ENCODE measurements around the gene IL3RA.
"Not testable (repeated sequence)": the region's sequence is repeated elsewhere in the genome, so short reads cannot be mapped to it uniquely, and the experiment has no call there.

IL3RA gene

DNA sequence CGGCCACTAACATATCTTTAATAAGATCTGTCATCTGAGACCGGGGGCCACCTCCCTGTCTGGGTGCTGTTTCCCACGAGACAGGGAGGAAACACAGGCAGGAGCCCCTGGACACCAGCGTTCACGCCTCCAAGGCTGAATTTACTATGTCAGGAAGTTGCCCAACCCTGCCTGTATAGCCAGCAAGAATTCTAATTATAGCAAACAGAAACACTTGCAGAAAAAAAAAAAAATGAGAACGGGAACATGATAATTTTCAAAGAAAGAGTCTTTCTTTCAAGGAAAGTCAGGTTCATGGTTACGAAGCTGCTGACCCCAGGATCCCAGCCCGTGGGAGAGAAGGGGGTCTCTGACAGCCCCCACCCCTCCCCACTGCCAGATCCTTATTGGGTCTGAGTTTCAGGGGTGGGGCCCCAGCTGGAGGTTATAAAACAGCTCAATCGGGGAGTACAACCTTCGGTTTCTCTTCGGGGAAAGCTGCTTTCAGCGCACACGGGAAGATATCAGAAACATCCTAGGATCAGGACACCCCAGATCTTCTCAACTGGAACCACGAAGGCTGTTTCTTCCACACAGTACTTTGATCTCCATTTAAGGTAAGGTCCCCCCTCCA is at the start of gene IL3RA:
TSS of gene IL3RA (plus strand) at position 455 of the 613 bp plus-strand sequence. CDS start 4,981 bp downstream, outside the sequence.
- no peak for DNase-seq (ENCODE audit: low read depth in 2 of 2)

DNA sequence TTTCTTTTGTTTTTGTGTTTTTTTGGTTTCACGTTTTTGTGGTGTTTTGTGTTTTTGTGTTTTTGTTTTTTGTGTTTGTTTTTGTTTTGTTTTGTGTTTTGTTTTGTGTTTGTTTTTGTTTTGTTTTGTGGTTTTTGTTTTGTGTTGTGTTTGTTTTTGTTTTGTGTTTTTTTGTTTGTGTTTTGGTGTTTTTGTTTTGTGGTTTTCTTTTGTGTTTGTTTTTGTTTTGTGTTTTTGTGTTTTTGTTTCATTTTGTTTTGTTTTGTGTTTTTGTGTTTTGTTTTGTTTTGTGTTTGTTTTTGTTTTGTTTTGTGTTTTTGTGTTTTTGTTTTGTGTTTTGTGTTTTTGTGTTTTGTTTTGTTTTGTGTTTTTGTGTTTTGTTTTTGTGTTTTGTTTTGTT is 47.0 kb upstream of the IL3RA start:
- no peak for DNase-seq (ENCODE audit: low read depth in 2 of 2)

DNA sequence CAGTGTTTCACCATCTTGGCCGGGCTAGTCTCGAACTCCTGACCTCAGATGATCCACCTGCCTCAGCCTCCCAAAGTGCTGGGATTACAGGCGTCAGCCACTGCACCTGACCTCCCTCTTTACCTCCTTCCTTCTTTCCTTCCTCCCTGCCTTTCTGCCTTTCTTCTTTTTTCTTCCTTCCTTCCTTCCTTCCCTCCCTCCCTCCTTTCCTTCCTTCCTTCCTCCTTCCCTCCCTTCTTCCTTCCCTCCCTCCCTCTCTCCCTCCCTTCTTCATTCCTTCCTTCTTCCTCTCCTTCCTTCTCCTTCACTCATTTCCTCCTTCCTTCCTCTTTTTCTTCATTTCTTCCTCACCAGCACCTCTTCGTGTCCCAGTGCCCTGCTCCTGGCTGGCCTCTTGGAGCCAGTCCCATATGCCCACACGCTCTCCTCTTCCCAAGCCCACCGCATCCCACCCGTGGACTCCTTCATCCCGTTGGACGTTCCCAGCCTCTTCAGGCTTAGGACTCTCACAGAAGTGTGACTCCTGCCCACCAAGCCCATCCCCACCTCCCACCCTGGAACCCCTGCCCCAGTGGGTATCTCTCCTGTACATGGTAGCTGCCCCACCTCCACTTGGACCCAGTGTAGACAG is 45.4 kb upstream of the IL3RA start:
- DNase-seq (ENCODE audit: low read depth in 2 of 2): no peak

DNA sequence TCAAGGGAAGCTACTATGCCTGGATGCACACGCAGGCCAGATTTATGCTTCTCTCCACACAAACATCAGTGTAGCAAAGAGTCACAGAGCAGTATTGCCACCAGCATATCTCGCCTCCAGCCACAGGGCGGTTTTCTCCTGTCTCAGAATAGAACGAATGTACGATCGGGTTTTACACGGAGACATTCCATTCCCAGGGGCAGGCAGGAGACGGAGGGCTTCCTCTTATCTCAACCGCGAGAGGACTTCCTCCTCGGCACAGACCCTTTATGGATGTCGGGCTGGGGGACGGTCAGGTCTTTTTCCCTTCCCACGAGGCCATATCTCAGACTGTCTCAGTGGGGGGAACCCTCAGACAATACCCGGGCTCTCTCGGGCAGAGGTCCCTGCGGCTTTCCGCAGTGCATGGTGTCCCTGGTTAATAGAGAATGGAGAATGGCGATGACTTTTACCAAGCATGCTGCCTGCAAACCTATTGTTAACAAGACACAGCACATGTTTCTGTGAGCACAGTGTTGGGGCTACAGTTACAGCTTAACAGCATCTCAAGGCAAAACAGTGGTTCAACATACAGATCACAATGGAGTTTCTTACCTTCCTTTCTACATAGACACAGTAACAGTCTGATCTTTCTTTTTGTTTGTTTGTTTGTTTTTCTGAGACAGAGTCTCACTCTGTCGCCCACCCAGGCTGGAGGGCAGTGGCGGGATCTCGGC is 43.9 kb upstream of the IL3RA start:
- DNase-seq (ENCODE audit: low read depth in 2 of 2): no peak

DNA sequence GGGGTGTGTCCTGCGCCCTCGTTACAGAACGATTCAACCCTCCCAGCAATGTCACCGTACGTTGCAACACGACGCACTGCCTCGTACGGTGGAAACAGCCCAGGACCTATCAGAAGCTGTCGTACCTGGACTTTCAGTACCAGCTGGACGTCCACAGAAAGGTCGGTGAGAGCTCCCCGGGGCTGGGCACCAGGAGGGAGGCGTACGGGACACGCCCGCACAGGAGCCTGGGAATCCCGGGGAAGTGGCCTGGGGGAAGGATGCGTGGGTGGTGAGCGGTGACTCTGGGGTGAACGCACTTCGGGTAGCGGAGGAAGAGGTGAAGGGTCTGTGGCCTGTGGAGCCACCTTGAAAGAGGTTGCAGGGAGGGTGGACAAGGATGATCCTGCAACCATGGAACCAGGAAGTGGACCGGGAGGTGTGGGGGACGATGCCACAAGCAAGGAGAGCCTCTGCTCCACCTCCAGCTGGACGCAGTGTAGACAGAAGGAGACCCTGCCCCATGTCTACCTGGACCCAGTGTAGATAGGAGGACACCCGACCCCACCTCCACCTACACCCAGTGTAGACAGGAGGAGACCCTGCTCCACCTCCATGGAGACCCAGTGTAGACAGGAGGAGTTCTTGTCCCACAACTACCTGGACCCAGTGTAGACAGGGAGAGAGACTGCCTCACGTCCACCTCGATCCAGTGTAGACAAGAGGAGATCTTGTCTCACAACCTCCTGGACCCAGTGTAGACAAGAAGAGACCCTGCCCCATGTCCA is 42.1 kb upstream of the IL3RA start:
- no peak for DNase-seq (ENCODE audit: low read depth in 2 of 2)

DNA sequence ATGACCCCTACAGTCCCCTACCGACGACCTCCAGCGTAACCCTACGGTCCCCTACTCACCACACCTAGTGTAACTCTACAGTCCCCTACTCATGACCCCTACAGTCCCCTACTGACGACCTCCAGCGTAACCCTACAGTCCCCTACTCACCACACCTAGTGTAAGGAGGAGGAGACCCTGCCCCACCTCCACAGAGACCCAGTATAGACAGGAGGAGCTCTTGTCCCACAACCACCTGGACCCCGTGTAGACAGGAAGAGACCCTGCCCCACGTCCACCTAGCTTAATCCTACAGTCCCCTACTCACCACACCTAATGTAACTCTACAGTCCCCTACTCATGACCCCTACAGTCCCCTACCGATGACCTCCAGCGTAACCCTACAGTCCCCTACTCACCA is 41.0 kb upstream of the IL3RA start:
- no peak for DNase-seq (ENCODE audit: low read depth in 2 of 2)

DNA sequence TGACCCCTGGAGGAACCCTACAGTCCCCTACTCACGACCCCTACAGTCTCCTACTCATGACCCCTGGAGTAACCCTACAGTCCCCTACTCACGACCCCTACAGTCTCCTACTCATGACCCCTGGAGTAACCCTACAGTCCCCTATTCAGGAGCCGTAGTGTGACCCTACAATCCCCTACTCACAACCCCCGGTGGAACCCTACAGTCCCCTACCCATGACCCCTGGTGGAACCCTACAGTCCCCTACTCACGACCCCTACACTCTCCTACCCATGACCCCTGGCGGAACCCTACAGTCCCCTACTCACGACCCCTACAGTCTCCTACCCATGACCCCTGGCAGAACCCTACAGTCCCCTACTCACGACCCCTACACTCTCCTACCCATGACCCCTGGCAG is 39.0 kb upstream of the IL3RA start:
- DNase-seq (ENCODE audit: low read depth in 2 of 2): not testable (repeated sequence)

DNA sequence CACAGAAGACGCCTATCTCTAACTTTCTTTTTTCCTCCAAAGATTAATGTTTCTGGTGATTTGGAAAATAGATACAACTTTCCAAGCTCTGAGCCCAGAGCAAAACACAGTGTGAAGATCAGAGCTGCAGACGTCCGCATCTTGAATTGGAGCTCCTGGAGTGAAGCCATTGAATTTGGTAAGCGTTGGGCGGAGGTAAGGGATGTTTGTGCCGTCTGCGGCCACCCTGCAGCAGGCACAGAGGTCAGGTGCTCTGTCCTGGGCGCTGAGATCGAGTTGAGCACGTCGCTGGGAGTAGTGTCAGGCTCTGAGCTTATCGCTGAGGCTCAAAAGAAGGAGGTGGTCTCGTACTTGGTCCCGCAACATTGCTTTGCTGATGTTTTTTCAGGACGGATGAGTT is 36.1 kb upstream of the IL3RA start:
- DNase-seq (ENCODE audit: low read depth in 2 of 2): no peak

DNA sequence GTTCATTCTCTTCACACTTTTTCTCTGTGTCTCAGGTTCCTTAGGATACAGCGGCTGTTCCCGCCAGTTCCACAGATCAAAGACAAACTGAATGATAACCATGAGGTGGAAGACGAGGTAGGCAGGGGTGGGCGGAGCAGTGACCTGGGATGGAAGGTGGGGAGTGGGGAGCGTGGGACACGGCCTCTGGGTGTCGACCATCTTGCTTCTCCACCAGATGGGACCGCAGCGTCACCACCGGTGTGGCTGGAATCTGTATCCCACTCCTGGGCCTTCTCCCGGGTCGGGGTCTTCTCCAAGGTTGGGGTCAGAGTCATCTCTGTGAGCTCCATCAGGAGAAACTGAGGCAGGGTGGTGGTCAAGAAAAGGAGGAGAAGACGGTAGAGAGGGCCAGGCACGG is 31.2 kb upstream of the IL3RA start:
- no peak for DNase-seq (ENCODE audit: low read depth in 2 of 2)

DNA sequence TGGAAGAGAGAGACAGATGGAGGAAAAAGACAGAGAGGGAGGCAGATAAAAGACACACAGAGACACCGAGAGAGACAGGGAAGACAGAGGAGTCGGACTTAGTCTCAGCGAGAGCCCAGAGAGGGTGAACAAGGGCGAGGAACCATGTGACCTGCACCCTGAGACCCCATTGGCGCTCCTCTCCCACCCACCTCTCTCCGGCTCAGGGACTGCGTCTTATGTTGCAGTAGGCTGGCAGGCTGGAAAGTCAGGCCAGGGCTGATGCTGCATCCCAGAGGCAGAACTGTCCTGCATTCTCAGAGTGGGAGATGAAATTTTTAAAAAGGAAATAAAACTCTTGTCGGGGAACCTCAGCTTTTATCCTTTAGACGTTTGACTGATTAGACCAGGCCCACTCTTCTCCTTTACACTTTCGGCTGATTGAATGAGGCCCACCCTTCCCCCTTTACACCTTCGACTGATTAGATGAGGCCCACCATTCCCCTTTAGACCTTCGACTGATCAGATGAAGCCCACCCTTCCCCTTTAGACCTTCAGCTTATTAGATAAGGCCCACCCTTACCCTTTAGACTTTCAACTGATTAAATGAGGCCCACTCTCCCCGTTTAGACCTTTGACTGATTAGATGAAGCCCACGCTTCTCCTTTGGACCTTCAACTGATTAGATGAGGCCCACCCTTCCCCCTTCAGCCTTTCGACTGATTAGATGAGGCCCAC is 29.5 kb upstream of the IL3RA start:
- DNase-seq (ENCODE audit: low read depth in 2 of 2): no peak

DNA sequence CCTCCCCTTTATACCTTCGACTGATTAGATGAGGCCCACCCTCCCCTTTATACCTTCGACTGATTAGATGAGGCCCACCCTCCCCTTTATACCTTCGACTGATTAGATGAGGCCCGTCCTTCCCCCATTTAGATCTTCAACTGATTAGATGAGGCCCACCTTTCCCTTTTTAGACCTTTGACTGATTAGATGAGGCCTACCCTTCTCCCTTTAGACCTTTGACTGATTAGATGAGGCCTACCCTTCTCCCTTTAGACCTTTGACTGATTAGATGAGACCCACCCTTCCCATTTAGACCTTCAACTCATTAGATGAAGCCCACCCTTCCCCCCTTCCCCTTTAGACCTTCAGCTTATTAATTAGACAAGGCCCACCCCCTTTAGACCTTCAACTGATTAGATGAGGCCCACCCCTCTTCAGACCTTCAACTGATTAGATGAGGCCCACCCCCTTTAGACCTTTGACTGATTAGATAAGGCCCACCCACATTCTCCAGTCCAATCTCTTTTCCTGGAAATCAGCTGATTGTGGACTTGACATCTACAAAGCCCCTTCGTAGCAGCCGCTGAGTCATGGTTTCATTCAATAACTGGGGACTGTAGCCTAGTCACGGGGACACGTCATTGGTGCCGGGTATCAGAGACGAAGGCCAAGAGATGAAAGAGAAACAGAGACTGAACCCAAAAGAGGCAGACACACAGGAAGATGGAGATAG is 28.8 kb upstream of the IL3RA start:
- no peak for DNase-seq (ENCODE audit: low read depth in 2 of 2)

DNA sequence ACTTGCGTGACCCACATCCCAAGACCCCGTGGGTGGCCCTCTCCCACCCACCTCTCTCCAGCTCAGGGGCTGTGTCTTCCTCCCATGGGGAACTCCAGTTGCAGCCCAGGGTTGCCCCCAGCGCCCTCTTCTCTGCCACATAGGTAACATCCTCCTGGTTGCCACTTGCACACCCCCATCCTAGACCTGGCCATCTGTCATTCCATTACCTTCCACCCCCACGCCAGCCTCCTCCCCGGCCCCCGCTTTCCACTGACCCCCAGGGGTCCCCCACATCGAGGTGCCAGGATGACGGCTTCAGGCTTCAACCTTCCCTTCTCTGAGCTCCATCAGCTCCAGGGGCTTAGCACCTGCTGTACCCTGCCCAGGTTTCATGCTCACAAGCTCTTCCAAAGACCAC is 28.1 kb upstream of the IL3RA start:
- DNase-seq (ENCODE audit: low read depth in 2 of 2): no peak

DNA sequence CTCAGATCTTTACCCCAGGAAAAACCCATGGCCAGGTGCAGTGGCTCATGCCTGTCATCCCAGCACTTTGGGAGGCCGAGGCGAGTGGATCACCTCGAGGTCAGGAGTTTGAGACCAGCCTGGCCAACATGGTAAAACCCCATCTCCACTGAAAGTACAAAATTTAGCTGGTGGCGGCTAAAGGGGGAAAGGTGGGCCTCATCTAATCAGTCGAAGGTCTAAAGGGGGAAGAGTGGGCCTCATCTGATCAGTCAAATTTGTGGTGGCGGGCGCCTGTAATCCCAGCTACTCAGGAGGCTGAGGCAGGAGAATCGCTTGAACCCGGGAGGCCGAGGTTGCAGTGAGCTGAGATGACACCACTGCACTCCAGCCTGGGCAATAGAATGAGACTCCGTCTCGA is 27.7 kb upstream of the IL3RA start:
- DNase-seq (ENCODE audit: low read depth in 2 of 2): not testable (repeated sequence)

DNA sequence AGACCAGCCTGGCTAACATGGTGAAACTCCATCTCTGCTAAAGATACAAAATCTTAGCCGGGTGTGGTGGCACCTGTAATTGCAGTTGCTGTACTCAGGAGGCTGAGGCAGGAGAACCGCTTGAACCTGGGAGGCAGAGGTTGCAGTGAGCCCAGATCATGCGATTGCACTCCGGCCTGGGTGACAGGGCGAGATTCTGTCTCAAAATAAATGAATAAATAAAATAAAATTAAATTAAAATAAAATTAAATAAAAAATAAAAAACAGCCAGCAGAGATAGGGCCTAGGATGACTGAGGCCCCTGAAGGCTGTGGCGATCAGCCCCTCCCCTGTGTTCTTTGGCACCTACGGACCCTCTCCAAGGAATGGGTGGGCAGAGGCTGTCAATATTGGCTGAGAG is 22.8 kb upstream of the IL3RA start:
- DNase-seq (ENCODE audit: low read depth in 2 of 2): no peak

DNA sequence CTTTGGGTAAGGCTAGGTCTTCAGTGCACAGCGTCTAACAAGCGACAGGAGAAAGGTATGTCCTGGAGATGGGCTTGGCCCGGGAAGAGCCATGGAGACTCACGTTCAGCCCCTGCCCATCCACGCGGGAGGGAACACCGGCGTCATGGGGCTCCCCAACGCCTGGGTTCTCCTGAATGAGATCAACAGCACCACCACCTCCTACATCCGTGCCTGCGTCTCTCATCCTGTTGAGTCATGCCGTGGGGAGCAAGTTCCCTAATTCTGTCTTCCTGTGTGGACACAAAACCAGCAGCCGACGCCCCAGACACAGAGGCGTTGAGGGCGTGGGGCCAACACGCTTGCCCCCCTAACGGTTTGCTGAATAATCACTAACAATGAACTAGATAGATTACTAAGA is 20.1 kb upstream of the IL3RA start:
- peak; percentile 18 to 21 for DNase-seq (ENCODE audit: low read depth in 2 of 2)

DNA sequence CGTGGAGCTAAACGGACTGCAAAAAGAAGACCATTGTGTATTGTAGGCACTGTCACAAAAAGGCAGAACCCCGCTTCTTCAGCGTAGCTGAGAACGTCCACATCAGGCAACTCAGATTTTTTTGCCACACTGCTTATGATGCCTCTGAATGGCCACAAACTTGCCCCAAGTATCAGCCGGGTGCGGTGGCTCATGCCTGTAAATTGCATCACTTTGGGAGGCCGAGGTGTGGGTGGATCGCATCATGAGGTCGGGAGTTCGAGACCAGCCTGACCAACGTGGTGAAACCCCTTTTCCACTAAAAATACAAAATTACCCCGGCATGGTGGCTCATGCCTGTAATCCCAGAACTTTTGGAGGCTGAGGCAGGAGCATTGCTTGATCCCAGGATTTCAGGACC is 14.9 kb upstream of the IL3RA start:
- DNase-seq (ENCODE audit: low read depth in 2 of 2): no peak

DNA sequence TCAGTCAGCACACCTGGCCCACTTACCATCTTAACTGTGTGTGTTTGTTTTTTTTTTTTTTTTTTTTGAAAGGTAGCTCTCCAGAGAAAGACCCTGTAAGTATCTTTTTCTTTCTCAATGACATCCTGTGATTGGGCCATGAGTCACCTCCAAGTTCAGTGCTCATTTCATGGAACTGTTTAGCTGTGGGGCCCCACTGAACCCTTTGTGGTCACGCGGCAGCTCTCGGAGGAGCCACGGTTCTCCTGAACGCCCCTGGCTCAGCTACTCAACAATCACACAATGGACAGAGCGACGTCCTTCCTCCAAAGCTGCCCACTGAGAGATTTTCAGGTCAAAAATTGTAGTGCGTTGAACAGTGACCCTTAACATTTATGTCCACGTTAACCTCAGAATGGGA is 14.2 kb upstream of the IL3RA start:
- no peak for DNase-seq (ENCODE audit: low read depth in 2 of 2)

DNA sequence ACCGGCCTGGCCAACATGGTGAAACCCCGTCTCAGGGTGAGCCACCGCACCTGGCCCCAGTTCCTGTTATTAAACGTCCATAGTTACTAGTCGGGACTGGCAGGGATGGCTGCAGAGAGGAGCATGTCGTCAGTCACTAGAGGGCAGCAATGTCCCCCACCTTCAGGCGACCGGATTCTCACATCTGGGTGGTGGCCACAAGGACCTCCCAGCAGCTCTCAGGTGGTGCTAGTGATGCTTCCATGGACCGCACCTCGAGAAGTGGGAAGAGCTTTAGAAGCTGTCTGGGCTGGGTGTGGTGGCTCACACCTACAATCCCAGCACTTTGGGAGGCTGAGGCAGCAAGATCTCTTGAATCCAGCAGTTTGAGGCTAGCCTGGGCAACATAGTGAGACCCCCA is 13.3 kb upstream of the IL3RA start:
- peak in 1 of 2 donors; percentile 24 for DNase-seq (ENCODE audit: low read depth in 2 of 2)

DNA sequence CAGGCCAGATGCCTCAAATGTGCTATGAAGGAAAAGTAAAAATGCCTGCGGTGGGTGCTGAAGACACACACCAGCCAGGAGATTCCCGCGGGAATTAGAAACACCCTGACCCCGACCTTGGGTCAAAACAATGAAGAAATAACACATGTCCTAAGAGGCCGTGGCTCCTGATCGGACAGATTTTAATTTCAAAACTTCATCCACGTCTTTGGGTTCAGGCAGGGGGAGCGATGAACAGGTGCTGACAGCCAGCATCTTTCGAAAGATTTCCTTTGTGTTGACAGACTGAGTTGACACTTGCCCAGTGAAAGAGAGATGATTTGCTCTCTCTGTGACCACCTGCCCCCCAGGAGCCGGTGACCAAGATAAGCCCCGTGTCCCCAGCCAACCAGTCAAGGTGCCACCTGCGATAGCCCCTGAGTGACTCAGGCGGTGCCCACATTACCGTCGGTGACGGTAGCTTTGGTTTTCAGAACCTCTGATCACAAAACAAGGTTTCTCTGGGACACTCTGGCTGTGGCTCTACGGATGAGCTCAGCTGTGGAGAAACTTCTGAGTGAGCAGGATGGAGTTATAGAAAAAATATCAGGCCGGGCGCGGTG is 11.0 kb upstream of the IL3RA start:
- DNase-seq (ENCODE audit: low read depth in 2 of 2): no peak

DNA sequence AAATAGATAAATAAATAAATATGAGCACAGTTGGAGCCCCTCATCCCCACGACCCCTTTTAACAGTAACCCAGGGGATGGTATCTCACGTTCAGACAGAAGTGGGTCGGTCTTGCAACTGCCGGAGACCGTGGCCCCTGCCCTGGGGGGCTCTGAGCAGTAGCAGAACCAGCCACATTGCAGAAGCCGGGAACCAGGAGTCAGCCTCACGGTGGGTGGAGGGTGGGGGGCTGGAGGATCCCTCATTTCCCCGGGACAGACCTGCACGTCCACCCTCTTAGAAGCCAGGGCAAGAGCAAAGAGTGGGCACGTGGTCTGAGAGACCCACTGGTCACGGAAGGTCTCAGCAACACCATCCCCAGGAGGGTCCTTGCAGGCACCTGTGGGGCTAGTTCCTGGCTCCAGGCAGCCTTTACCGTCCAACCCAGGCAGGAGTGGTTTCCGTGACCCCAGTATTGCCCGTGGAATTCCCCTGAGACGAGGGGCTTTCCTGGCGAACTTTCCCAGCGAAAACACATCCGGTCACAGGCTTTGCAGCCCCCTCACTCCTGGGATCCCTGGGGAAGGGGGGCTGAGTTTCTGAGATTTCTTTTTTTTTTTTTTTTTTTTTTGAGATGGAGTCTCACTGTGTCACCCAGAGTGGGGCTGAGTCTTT is 8.8 kb upstream of the IL3RA start:
- DNase-seq (ENCODE audit: low read depth in 2 of 2): no peak

All from stimulated activated CD8-positive, alpha-beta memory T cell treated with anti-CD3 and anti-CD28 coated beads, Interleukin-7, amount 100 ng/mL, for 4 hours (primary cell).